MM.1S (cell line): ENCODE data around the gene NEMF.

Experiments
- DNase-seq: peaks from one replicate; pipeline ENCODE4 v3.0.0-alpha.2; 2015
- H2AFZ ChIP-seq: fragments of 300-600 bp; sonication (generic); 2 replicates; pipeline ENCODE4 v1.6.0; 2016; ENCODE audit warnings: antibody characterized with exemption, low read length
- H3F3A ChIP-seq: fragments of 300-600 bp; sonication (generic); 2 replicates; pipeline ENCODE4 v1.6.1; 2016; ENCODE audit warnings: mild to moderate bottlenecking, antibody characterized with exemption, low read length, moderate library complexity, mixed read lengths; ENCODE audit not compliant: insufficient read depth
- H3K27ac ChIP-seq: fragments of 300-600 bp; sonication (generic); 2 replicates; pipeline ENCODE4 v1.5.1; 2016; ENCODE audit warnings: mild to moderate bottlenecking, low read length
- H3K27me3 ChIP-seq: fragments of 300-600 bp; sonication (generic); replicated peaks from 2 replicates; pipeline ENCODE4 v1.6.0; 2016; ENCODE audit warnings: low read length; ENCODE audit not compliant: insufficient read depth
- H3K36me3 ChIP-seq: fragments of 300-600 bp; sonication (generic); replicated peaks from 2 replicates; pipeline ENCODE4 v1.6.1; 2016; ENCODE audit warnings: mild to moderate bottlenecking, low read length, mixed read lengths; ENCODE audit not compliant: insufficient read depth
- H3K4me1 ChIP-seq: fragments of 300-600 bp; sonication (generic); 2 replicates; pipeline ENCODE4 v1.6.1; 2016; ENCODE audit warnings: low read length, mixed read lengths
- H3K4me2 ChIP-seq: fragments of 300-600 bp; sonication (generic); 2 replicates; pipeline ENCODE4 v1.6.0; 2016; ENCODE audit warnings: low read depth, low read length
- H3K4me3 ChIP-seq: fragments of 300-600 bp; sonication (generic); 2 replicates; pipeline ENCODE4 v1.5.1; 2016; ENCODE audit warnings: low read length, mixed read lengths
- H3K79me2 ChIP-seq: fragments of 300-600 bp; sonication (generic); 2 replicates; pipeline ENCODE4 v1.6.1; 2016; ENCODE audit warnings: mixed run types, low read length, mixed read lengths
- H3K9ac ChIP-seq: fragments of 300-600 bp; sonication (generic); 2 replicates; pipeline ENCODE4 v1.6.1; 2016; ENCODE audit warnings: low read length, mixed read lengths
- H3K9me2 ChIP-seq: fragments of 300-600 bp; sonication (generic); replicated peaks from 2 replicates; pipeline ENCODE4 v1.6.1; 2016; ENCODE audit warnings: mild to moderate bottlenecking, low read length, mixed read lengths; ENCODE audit not compliant: insufficient read depth
- H3K9me3 ChIP-seq: fragments of 300-600 bp; sonication (generic); replicated peaks from 2 replicates; pipeline ENCODE4 v1.6.1; 2016; ENCODE audit warnings: mild to moderate bottlenecking, low read length, mixed read lengths; ENCODE audit not compliant: insufficient read depth
- H4K20me1 ChIP-seq: fragments of 300-600 bp; sonication (generic); 2 replicates; pipeline ENCODE4 v1.6.1; 2016; ENCODE audit warnings: mild to moderate bottlenecking, low read length, moderate library complexity, mixed read lengths; ENCODE audit not compliant: insufficient read depth
- CTCF ChIP-seq: fragments of 300-600 bp; sonication (generic); IDR thresholded peaks from 2 replicates; pipeline ENCODE4 v1.5.1; 2016; ENCODE audit warnings: antibody characterized with exemption, low read length, mixed read lengths
- EZH2 ChIP-seq: fragments of 300-600 bp; sonication (generic); optimal IDR thresholded peaks from 2 replicates; pipeline ENCODE3; 2017; ENCODE audit warnings: low read depth, mild to moderate bottlenecking, antibody characterized with exemption, low read length, mixed read lengths
- EZH2phosphoT487 ChIP-seq: fragments of 300-600 bp; sonication (generic); IDR thresholded peaks from 2 replicates; pipeline ENCODE4 v1.6.1; 2018; ENCODE audit warnings: antibody characterized with exemption, low read length

The NEMF gene

GRCh38 chr14:49852301-49853157 is at the start of gene NEMF:
TSS of gene NEMF (minus strand) at chr14:49852788. CDS start at chr14:49852753, 35 bp downstream.
- H3K27me3 ChIP-seq: no peaks in the 10 kb centered on the region
- no peaks in the 10 kb centered on the region for H3K36me3 ChIP-seq
- H3K9me2 ChIP-seq: no peaks in the 10 kb centered on the region
- H3K4me3 ChIP-seq: peak within 1 kb of the TSS; percentile 92
- H4K20me1 ChIP-seq: no peaks in the 10 kb centered on the region
- H3K9ac ChIP-seq: peak within 1 kb of the TSS; percentile 84
- H2AFZ ChIP-seq: peak within 1 kb of the TSS; percentile 90
- TF ChIP-seq EZH2 (no peak), EZH2phosphoT487 (no peak), CTCF (peak; percentile 70)
- peaks cover 28% of the 10 kb centered on the region for H3K79me2 ChIP-seq
- no peaks in the 10 kb centered on the region for H3K9me3 ChIP-seq
- peak; percentile 78 for DNase-seq
- H3K4me2 ChIP-seq: peak within 1 kb of the TSS; percentile 79
- peaks cover 1% of the 10 kb centered on the region; the same call in 1 of the 2 replicates for H3K4me1 ChIP-seq
- H3F3A ChIP-seq: no peaks in the 10 kb centered on the region
- H3K27ac ChIP-seq: peak within 1 kb of the TSS; percentile 52; the same call in 1 of the 2 replicates

DNA sequence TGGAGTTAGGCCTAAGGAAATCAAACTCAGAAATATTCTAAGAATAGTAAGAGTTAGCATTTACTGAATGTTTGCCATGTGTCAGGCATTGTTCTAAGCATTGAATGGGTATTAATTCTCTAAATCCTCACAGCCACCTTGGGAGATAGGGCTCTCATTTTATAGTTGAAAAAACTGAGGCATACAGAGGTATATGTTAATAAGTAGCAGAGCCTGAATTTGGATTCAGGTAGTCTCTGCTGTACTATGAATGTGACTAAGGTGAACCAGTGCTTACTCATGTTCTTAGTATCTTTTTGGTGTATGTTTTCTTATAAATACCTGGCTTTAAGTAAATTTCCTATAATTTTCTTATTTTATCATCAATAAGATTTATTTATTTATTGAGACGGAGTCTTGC is 48.4 kb upstream of the NEMF start:
- H3K27me3 ChIP-seq: no peaks in the 10 kb centered on the region
- no peaks in the 10 kb centered on the region for H4K20me1 ChIP-seq
- H3K4me2 ChIP-seq: no peak overlapping the region
- H2AFZ ChIP-seq: no peak overlapping the region
- H3K79me2 ChIP-seq: peaks cover 22% of the 10 kb centered on the region
- no peak for DNase-seq
- no peaks in the 10 kb centered on the region for H3K36me3 ChIP-seq
- no peaks in the 10 kb centered on the region for H3K9me3 ChIP-seq
- TF ChIP-seq EZH2phosphoT487 (no peak), EZH2 (no peak), CTCF (no peak)
- no peaks in the 10 kb centered on the region for H3K9me2 ChIP-seq
- H3K4me3 ChIP-seq: no peak overlapping the region
- H3K4me1 ChIP-seq: no peaks in the 10 kb centered on the region
- no peak overlapping the region for H3K27ac ChIP-seq
- no peak overlapping the region for H3K9ac ChIP-seq
- no peaks in the 10 kb centered on the region for H3F3A ChIP-seq

DNA sequence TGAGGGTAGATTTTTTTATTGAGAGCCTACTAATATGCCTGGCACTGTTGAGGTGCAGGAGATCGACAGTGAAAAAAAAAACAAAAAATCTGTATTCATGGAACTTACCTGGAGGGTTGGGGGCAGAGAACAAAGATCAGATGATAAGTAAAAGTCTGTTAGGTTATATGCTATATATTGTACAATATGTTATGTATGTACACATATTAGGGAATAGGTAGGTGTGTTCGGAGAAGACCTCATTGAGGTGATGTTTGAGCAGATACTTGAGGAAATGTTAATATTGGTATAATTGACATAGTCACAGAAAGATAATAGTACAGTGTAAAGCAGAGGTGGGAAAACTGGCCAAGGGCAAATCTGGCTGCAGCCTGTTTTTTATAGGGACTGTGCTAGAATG is 45.9 kb upstream of the NEMF start:
- Histone ChIP-seq H3K27me3 (no peaks in the 10 kb centered on the region), H4K20me1 (peaks cover 4% of the 10 kb centered on the region; the same call in 1 of the 2 replicates), H3K9me3 (no peaks in the 10 kb centered on the region), H3K9ac (no peak overlapping the region), H3K36me3 (no peaks in the 10 kb centered on the region; the same call in 1 of the 2 replicates), H3K9me2 (no peaks in the 10 kb centered on the region), H3K27ac (no peak overlapping the region), H3K79me2 (peaks cover 47% of the 10 kb centered on the region), H3K4me2 (no peak overlapping the region), H3K4me1 (no peaks in the 10 kb centered on the region), H2AFZ (no peak overlapping the region), H3K4me3 (no peak overlapping the region), H3F3A (peaks cover 3% of the 10 kb centered on the region; the same call in 1 of the 2 replicates)
- no peak for DNase-seq
- no peak for TF ChIP-seq EZH2phosphoT487
- no peak for TF ChIP-seq CTCF
- no peak for TF ChIP-seq EZH2
